CD4-positive, alpha-beta memory T cell (primary cell): ENCODE results near the gene DAPK2. TPM values are rescaled to one million over a fixed set of nuclear protein-coding genes. Genes with fewer than 3 reads are reported as not detected.

Source experiments
- CTCF ChIA-PET: fragments of 350-600 bp; sonication (Branson Sonifier 250); formaldehyde crosslinking; loops from one replicate; lab custom pipeline; 2021; ENCODE audit warnings: inconsistent platforms; ENCODE audit not compliant: partially characterized antibody; lab: Charles Lee
- POLR2A ChIA-PET: fragments of 350-600 bp; sonication (Branson Sonifier 250); formaldehyde crosslinking; loops from one replicate; lab custom pipeline; 2021; ENCODE audit not compliant: partially characterized antibody; lab: Charles Lee
- DNase-seq, 5 donors: peaks; one replicate each; pipeline versions ENCODE4 v3.0.0 to v3.0.0-alpha.2; 2020 to 2022; ENCODE audit warnings: mixed read lengths in 1 of 5
- H3K27ac ChIP-seq: one replicate; pipeline ENCODE4 v1.7.0; 2013; ENCODE audit warnings: low read depth, low read length
- H3K27me3 ChIP-seq: 2 replicates; pipeline ENCODE4 v1.7.0; 2013; ENCODE audit warnings: mild to moderate bottlenecking, low read length, moderate library complexity; ENCODE audit not compliant: insufficient read depth
- H3K36me3 ChIP-seq: 2 replicates; pipeline ENCODE4 v1.7.0; 2013; ENCODE audit warnings: mild to moderate bottlenecking, low read length, moderate library complexity; ENCODE audit not compliant: insufficient read depth
- H3K4me1 ChIP-seq: 2 replicates; pipeline ENCODE4 v1.7.0; 2013; ENCODE audit warnings: mild to moderate bottlenecking, low read length, moderate library complexity; ENCODE audit not compliant: insufficient read depth
- H3K4me3 ChIP-seq, 2 donors: one replicate each; pipeline ENCODE4 v1.7.0; 2013; ENCODE audit warnings: low read length in 2 of 2, mild to moderate bottlenecking in 1 of 2
- H3K9me3 ChIP-seq, 2 donors: one replicate each; pipeline ENCODE4 v1.7.0; 2013; ENCODE audit warnings: low read length in 2 of 2, control low read depth in 1 of 2; ENCODE audit not compliant: control insufficient read depth in 1 of 2
- H3K27ac Mint-ChIP-seq, 7 donors: one replicate each; pipeline ENCODE4 v1.8.0; 2020 to 2021; ENCODE audit warnings: mixed read lengths in 7 of 7, mild to moderate bottlenecking in 6 of 7, inconsistent platforms in 3 of 7, moderate library complexity in 3 of 7
- H3K27me3 Mint-ChIP-seq, 2 donors: one replicate each; pipeline ENCODE4 v1.8.0; 2020 to 2021; ENCODE audit warnings: mixed read lengths in 2 of 2
- H3K36me3 Mint-ChIP-seq, 2 donors: one replicate each; pipeline ENCODE4 v1.8.0; 2020 to 2021; ENCODE audit warnings: mixed read lengths in 2 of 2, inconsistent platforms in 1 of 2, mild to moderate bottlenecking in 1 of 2
- H3K4me1 Mint-ChIP-seq, 4 donors: one replicate each; pipeline ENCODE4 v1.8.0; 2020 to 2021; ENCODE audit warnings: mixed read lengths in 4 of 4, mild to moderate bottlenecking in 1 of 4
- H3K4me3 Mint-ChIP-seq, 8 donors: one replicate each; pipeline ENCODE4 v1.8.0; 2020 to 2021; ENCODE audit warnings: mixed read lengths in 8 of 8, mild to moderate bottlenecking in 7 of 8, moderate library complexity in 6 of 8, inconsistent platforms in 3 of 8
- H3K9me3 Mint-ChIP-seq, 8 donors: one replicate each; pipeline ENCODE4 v1.8.0; 2020 to 2021; ENCODE audit warnings: mixed read lengths in 8 of 8, mild to moderate bottlenecking in 5 of 8, inconsistent platforms in 3 of 8, moderate library complexity in 1 of 8
- intact Hi-C: fragments of 100-400 bp; cut with micrococcal nuclease; formaldehyde crosslinking; loops from one replicate; pipeline ENCODE4 v1.15.1; 2023
- polyA plus RNA-seq, 2 donors: library from polyadenylated mRNA; unstranded; fragments of 300-500 nt; fragmentation: Illumina TruSeq; gene quantifications; one replicate each; pipeline ENCODE4 v1.2.3, GENCODE V29; 2021
- total RNA-seq, 2 experiments: library from RNA; stranded (reverse); gene quantifications; one replicate each; pipeline ENCODE4 v1.2.3, GENCODE V29; 2021

The DAPK2 gene
- total and polyA plus RNA-seq, 4 experiments from 2014 or later, result 0.93 to 2.9 (median 2.3) TPM; not detected in 1

- ChIA-PET POLR2A (interaction anchor here (1.0 kb wide), 1 partner anchor 13 kb away, joined by 3 read pairs; no protein-coding TSS in a partner anchor), CTCF (interaction anchor here (0.8 to 3.2 kb wide), 3 partner anchors 11 to 277 kb away, joined by 3 to 9 read pairs (median 3); partner anchors contain the start of gene DAPK2)
- Histone ChIP-seq H3K27me3 (no peaks in the 10 kb centered on the region), H3K9me3 (no peaks in the 10 kb centered on the region), H3K4me1 (no peaks in the 10 kb centered on the region), H3K36me3 (no peaks in the 10 kb centered on the region), H3K27ac (no peak overlapping the region), H3K4me3 (no peak overlapping the region)
- Mint-ChIP-seq H3K27me3 (no peaks in the 10 kb centered on the region), H3K4me3 (no peak overlapping the region), H3K27ac (peak overlapping the region in 4 of 7 donors; percentile 22 to 79 (median 60)), H3K9me3 (no peaks in the 10 kb centered on the region), H3K36me3 (no peaks in the 10 kb centered on the region), H3K4me1 (peaks cover 4 to 8% (median 7%) of the 10 kb centered on the region in 4 donors)
- DNase-seq, result no peak
- intact Hi-C loops, result no loop called here
These were observed 16.7 kb downstream of the DAPK2 start for GRCh38 chr15:64029633-64030032.

GRCh38 chr15:64029110-64029509 is 17.2 kb downstream of the DAPK2 start:
- peaks cover 4 to 8% (median 7%) of the 10 kb centered on the region in 4 donors for H3K4me1 Mint-ChIP-seq
- H3K4me3 Mint-ChIP-seq, result no peak overlapping the region
- no peaks in the 10 kb centered on the region for H3K36me3 Mint-ChIP-seq
- no peak overlapping the region for H3K4me3 ChIP-seq
- H3K9me3 ChIP-seq, result no peaks in the 10 kb centered on the region
- H3K27ac ChIP-seq, result no peak overlapping the region
- H3K4me1 ChIP-seq, result no peaks in the 10 kb centered on the region
- H3K27me3 Mint-ChIP-seq, result no peaks in the 10 kb centered on the region
- CTCF ChIA-PET, result interaction anchor here (1.3 to 3.2 kb wide), 2 partner anchors 11 to 17 kb away, joined by 3 to 9 read pairs; partner anchors contain the start of gene DAPK2
- H3K36me3 ChIP-seq, result no peaks in the 10 kb centered on the region
- no peaks in the 10 kb centered on the region for H3K9me3 Mint-ChIP-seq
- POLR2A ChIA-PET, result interaction anchor here (1.0 kb wide), 1 partner anchor 13 kb away, joined by 3 read pairs; no protein-coding TSS in a partner anchor
- intact Hi-C loops, result no loop called here
- peak overlapping the region in 4 of 7 donors; percentile 22 to 79 (median 48) for H3K27ac Mint-ChIP-seq
- H3K27me3 ChIP-seq, result no peaks in the 10 kb centered on the region
- DNase-seq, result no peak

GRCh38 chr15:64026591-64026990 is 19.7 kb downstream of the DAPK2 start:
- CTCF ChIA-PET, result interaction anchor here (0.9 to 1.5 kb wide), 2 partner anchors 39 to 274 kb away, joined by 3 read pairs; no protein-coding TSS in a partner anchor
- Histone ChIP-seq H3K27ac (no peak overlapping the region), H3K27me3 (no peaks in the 10 kb centered on the region), H3K9me3 (no peaks in the 10 kb centered on the region), H3K4me3 (no peak overlapping the region), H3K4me1 (no peaks in the 10 kb centered on the region), H3K36me3 (no peaks in the 10 kb centered on the region)
- intact Hi-C loops, result no loop called here
- Mint-ChIP-seq H3K9me3 (no peaks in the 10 kb centered on the region), H3K27ac (peak overlapping the region in 1 of 7 donors; percentile 42), H3K4me3 (no peak overlapping the region), H3K36me3 (no peaks in the 10 kb centered on the region), H3K4me1 (peaks cover 0 to 5% (median 2%) of the 10 kb centered on the region in 4 donors), H3K27me3 (no peaks in the 10 kb centered on the region)
- DNase-seq, result peak in 1 of 5 donors; percentile 32
- POLR2A ChIA-PET, result interaction anchor here (1.7 kb wide), 1 partner anchor 16 kb away, joined by 3 read pairs; no protein-coding TSS in a partner anchor

- H3K27ac ChIP-seq, result no peak overlapping the region
- intact Hi-C loops, result no loop called here
- Mint-ChIP-seq H3K36me3 (no peaks in the 10 kb centered on the region), H3K27ac (no peak overlapping the region), H3K4me3 (no peak overlapping the region), H3K27me3 (no peaks in the 10 kb centered on the region), H3K9me3 (peaks cover 0 to 4% (median 0%) of the 10 kb centered on the region in 8 donors), H3K4me1 (peaks cover 0 to 2% (median 0%) of the 10 kb centered on the region in 4 donors)
- no peaks in the 10 kb centered on the region for H3K36me3 ChIP-seq
- ChIA-PET CTCF (interaction anchor here (0.9 to 1.0 kb wide), 2 partner anchors 15 to 22 kb away, joined by 3 to 4 read pairs; partner anchors contain the start of gene DAPK2), POLR2A (interaction anchor here (0.6 to 1.4 kb wide), 2 partner anchors 14 to 97 kb away, joined by 3 read pairs; no protein-coding TSS in a partner anchor)
- DNase-seq, result no peak
- no peaks in the 10 kb centered on the region for H3K27me3 ChIP-seq
- H3K9me3 ChIP-seq, result no peaks in the 10 kb centered on the region
- no peak overlapping the region for H3K4me3 ChIP-seq
- H3K4me1 ChIP-seq, result no peaks in the 10 kb centered on the region
These were observed 21.9 kb downstream of the DAPK2 start for GRCh38 chr15:64024172-64025050.

GRCh38 chr15:64023220-64023619 is 23.1 kb downstream of the DAPK2 start:
- ChIA-PET POLR2A (interaction anchor here (1.0 kb wide), 1 partner anchor 19 kb away, joined by 3 read pairs; no protein-coding TSS in a partner anchor), CTCF (interaction anchor here (1.3 kb wide), 1 partner anchor 133 kb away, joined by 3 read pairs; no protein-coding TSS in a partner anchor)
- Mint-ChIP-seq H3K4me3 (no peak overlapping the region), H3K4me1 (no peaks in the 10 kb centered on the region), H3K27me3 (no peaks in the 10 kb centered on the region), H3K9me3 (peaks cover 0 to 4% (median 0%) of the 10 kb centered on the region in 8 donors), H3K36me3 (no peaks in the 10 kb centered on the region), H3K27ac (peak overlapping the region in 1 of 7 donors; percentile 57)
- H3K27me3 ChIP-seq, result no peaks in the 10 kb centered on the region
- H3K9me3 ChIP-seq, result no peaks in the 10 kb centered on the region
- H3K4me3 ChIP-seq, result no peak overlapping the region
- no peak for DNase-seq
- intact Hi-C loops, result no loop called here
- no peaks in the 10 kb centered on the region for H3K4me1 ChIP-seq
- no peaks in the 10 kb centered on the region for H3K36me3 ChIP-seq
- H3K27ac ChIP-seq, result no peak overlapping the region

- no peak overlapping the region for H3K27ac ChIP-seq
- no peaks in the 10 kb centered on the region for H3K27me3 ChIP-seq
- no peaks in the 10 kb centered on the region for H3K9me3 ChIP-seq
- H3K36me3 ChIP-seq, result no peaks in the 10 kb centered on the region
- no peaks in the 10 kb centered on the region for H3K4me1 ChIP-seq
- DNase-seq, result no peak
- no peak overlapping the region for H3K27ac Mint-ChIP-seq
- H3K4me3 Mint-ChIP-seq, result no peak overlapping the region
- no peaks in the 10 kb centered on the region for H3K27me3 Mint-ChIP-seq
- intact Hi-C loops, result no loop called here
- H3K4me3 ChIP-seq, result no peak overlapping the region
- H3K9me3 Mint-ChIP-seq, result peaks cover 0 to 4% (median 0%) of the 10 kb centered on the region in 8 donors
- H3K36me3 Mint-ChIP-seq, result no peaks in the 10 kb centered on the region
- ChIA-PET CTCF (interaction anchor here (1.3 to 2.8 kb wide), 2 partner anchors 12 to 132 kb away, joined by 3 to 8 read pairs; no protein-coding TSS in a partner anchor), POLR2A (no interaction called here)
- H3K4me1 Mint-ChIP-seq, result no peaks in the 10 kb centered on the region
These were observed 23.7 kb downstream of the DAPK2 start for GRCh38 chr15:64022571-64022970.

- H3K27ac Mint-ChIP-seq, result no peak overlapping the region
- CTCF ChIA-PET, result interaction anchor here (1.2 kb wide), 1 partner anchor 74 kb away, joined by 4 read pairs; no protein-coding TSS in a partner anchor
- no peak for DNase-seq
- H3K9me3 ChIP-seq, result no peaks in the 10 kb centered on the region
- peaks cover 0 to 4% (median 0%) of the 10 kb centered on the region in 8 donors for H3K9me3 Mint-ChIP-seq
- no peaks in the 10 kb centered on the region for H3K27me3 Mint-ChIP-seq
- no peaks in the 10 kb centered on the region for H3K36me3 Mint-ChIP-seq
- no peaks in the 10 kb centered on the region for H3K27me3 ChIP-seq
- POLR2A ChIA-PET, result no interaction called here
- H3K4me3 ChIP-seq, result no peak overlapping the region
- no peak overlapping the region for H3K27ac ChIP-seq
- no peaks in the 10 kb centered on the region for H3K36me3 ChIP-seq
- H3K4me1 ChIP-seq, result no peaks in the 10 kb centered on the region
- no peaks in the 10 kb centered on the region for H3K4me1 Mint-ChIP-seq
- intact Hi-C loops, result no loop called here
- no peak overlapping the region for H3K4me3 Mint-ChIP-seq
These were observed 26.5 kb downstream of the DAPK2 start for GRCh38 chr15:64019764-64020163.
